ENCODE data around the gene INA. TPM values are rescaled to one million over a fixed set of nuclear protein-coding genes. Genes with fewer than 3 reads are reported as not detected.

Gene INA
- total RNA-seq, result 6.5 and 18.4 TPM in 2 replicates

DNA sequence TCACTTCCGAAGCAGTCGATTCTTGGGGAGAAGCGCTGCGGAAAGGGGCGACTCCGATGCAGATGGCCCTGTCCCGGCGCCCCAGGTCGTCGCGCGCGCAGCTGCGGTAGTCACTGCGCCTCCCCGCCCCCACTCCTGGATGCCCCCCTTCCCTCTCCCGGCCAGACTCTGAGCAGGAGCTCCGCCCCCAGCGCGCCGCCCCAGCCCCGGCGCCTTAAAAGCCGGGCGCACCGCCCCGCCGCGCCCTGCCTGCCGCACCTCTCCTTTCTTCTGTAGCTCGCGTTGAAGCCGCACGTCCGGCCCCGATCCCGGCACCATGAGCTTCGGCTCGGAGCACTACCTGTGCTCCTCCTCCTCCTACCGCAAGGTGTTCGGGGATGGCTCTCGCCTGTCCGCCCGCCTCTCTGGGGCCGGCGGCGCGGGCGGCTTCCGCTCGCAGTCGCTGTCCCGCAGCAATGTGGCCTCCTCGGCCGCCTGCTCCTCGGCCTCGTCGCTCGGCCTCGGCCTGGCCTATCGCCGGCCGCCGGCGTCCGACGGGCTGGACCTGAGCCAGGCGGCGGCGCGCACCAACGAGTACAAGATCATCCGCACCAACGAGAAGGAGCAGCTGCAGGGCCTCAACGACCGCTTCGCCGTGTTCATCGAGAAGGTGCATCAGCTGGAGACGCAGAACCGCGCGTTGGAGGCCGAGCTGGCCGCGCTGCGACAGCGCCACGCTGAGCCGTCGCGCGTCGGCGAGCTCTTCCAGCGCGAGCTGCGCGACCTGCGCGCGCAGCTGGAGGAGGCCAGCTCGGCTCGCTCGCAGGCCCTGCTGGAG, at the start of gene INA:
INA (plus strand) TSS at position 243 of the 817 bp plus-strand sequence; CDS start at position 317, 74 bp downstream.
- no peak for DNase-seq (ENCODE audit: low read depth)
- TF ChIP-seq CTCF (conservative IDR thresholded peaks at IDR 0.05; ENCODE audit: low read depth, low read length), result no peak
- peak within 1 kb of the TSS; percentile 40 for H3K4me3 ChIP-seq (ENCODE audit: low read depth, low read length)

DNA sequence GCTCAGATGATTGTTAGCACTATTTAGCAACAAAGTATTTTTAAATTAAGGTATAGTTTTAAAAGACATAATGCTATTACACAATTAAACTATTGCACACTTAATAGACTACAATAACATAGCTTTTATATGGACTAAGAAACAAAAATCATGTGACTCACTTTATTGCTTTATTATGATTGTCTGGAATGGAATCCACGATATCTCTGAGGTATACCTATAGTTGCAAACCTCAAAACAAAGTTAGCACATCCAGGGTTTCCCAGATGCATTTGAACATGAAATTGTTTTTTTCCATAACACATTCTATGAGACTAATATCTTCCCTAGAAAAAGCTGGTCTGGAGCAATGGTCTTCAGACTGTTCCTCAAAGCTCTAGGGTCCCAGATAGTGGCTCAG, 49.5 kb upstream of the INA start:
- no peak overlapping the region for H3K4me3 ChIP-seq (ENCODE audit: low read depth, low read length)
- TF ChIP-seq CTCF (conservative IDR thresholded peaks at IDR 0.05; ENCODE audit: low read depth, low read length), result no peak
- DNase-seq (ENCODE audit: low read depth), result no peak

DNA sequence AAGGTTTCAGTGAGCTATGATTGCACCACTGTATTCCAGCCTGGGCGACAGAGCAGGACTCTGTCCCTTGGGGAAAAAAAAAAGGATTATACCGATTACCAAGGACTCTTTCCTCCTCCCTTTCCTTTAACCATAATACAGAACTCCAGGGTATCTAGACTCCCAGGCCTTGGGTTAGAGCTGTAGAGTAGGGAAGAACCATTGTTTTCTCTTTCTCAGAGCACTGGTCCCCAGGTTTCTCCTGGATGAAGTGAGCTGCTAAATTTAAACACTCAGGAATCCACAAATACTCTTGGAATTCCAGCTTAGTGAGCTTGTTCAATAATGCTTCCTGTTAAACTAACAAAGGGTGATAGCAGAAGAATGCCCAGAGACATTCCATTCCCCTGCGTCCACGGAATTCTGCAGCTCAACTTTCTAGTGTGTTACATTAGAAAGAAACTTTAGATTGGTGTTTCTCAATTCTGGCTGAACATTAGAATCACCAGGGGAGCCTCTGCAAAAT, 45.8 kb upstream of the INA start:
- peak; percentile 94 for DNase-seq (ENCODE audit: low read depth)
- no peak for TF ChIP-seq CTCF (conservative IDR thresholded peaks at IDR 0.05; ENCODE audit: low read depth, low read length)
- H3K4me3 ChIP-seq (ENCODE audit: low read depth, low read length), result no peak overlapping the region

GRCh38 chr10:103232131-103232673, 44.7 kb upstream of the INA start:
- no peak overlapping the region for H3K4me3 ChIP-seq (ENCODE audit: low read depth, low read length)
- no peak for TF ChIP-seq CTCF (conservative IDR thresholded peaks at IDR 0.05; ENCODE audit: low read depth, low read length)
- no peak for DNase-seq (ENCODE audit: low read depth)

- TF ChIP-seq CTCF (conservative IDR thresholded peaks at IDR 0.05; ENCODE audit: low read depth, low read length), result no peak
- H3K4me3 ChIP-seq (ENCODE audit: low read depth, low read length), result no peak overlapping the region
- no peak for DNase-seq (ENCODE audit: low read depth)
Measured at GRCh38 chr10:103232772-103233488, 44.0 kb upstream of the INA start.

- no peak for TF ChIP-seq CTCF (conservative IDR thresholded peaks at IDR 0.05; ENCODE audit: low read depth, low read length)
- no peak for DNase-seq (ENCODE audit: low read depth)
- no peak overlapping the region for H3K4me3 ChIP-seq (ENCODE audit: low read depth, low read length)
Measured at GRCh38 chr10:103235775-103236174, 41.2 kb upstream of the INA start.
